OCI-LY1 (cell line): ENCODE results near the gene EFNA2.

Source experiments
- H2AFZ ChIP-seq: fragments of 200-600 bp; sonication (generic), shearing (Covaris generic); 2 replicates; pipeline ENCODE4 v1.6.0; 2014; ENCODE audit warnings: antibody characterized with exemption, mild to moderate bottlenecking, low read length
- H3F3A ChIP-seq: fragments of 200-600 bp; sonication (generic), shearing (Covaris generic); 2 replicates; pipeline ENCODE4 v1.6.0; 2014; ENCODE audit warnings: mild to moderate bottlenecking, antibody characterized with exemption, low read length, moderate library complexity; ENCODE audit not compliant: insufficient read depth
- H3K27ac ChIP-seq: fragments of 200-600 bp; sonication (generic); 2 replicates; pipeline ENCODE4 v1.5.1; 2014; ENCODE audit warnings: low read length, mixed run types, mild to moderate bottlenecking, low read depth; ENCODE audit not compliant: poor library complexity, severe bottlenecking
- H3K27me3 ChIP-seq: fragments of 200-600 bp; sonication (generic); 2 replicates; pipeline ENCODE4 v1.6.0; 2014; ENCODE audit warnings: antibody characterized with exemption, mild to moderate bottlenecking, low read length, moderate library complexity; ENCODE audit not compliant: insufficient read depth
- H3K36me3 ChIP-seq: fragments of 200-600 bp; sonication (generic); 2 replicates; pipeline ENCODE4 v1.6.1; 2014; ENCODE audit warnings: mild to moderate bottlenecking, antibody characterized with exemption, low read length, moderate library complexity, mixed read lengths; ENCODE audit not compliant: insufficient read depth
- H3K4me1 ChIP-seq: fragments of 200-600 bp; sonication (generic); 2 replicates; pipeline ENCODE4 v1.5.1; 2014; ENCODE audit warnings: mild to moderate bottlenecking, low read length, moderate library complexity; ENCODE audit not compliant: insufficient read depth, severe bottlenecking
- H3K4me2 ChIP-seq: fragments of 200-600 bp; sonication (generic), shearing (Covaris generic); 2 replicates; pipeline ENCODE4 v1.6.1; 2014; ENCODE audit warnings: low read length
- H3K4me3 ChIP-seq: fragments of 200-600 bp; sonication (generic); 2 replicates; pipeline ENCODE4 v1.5.1; 2014; ENCODE audit warnings: low read length, low read depth, mild to moderate bottlenecking, mixed read lengths; ENCODE audit not compliant: poor library complexity, severe bottlenecking
- H3K79me2 ChIP-seq: fragments of 200-600 bp; shearing (Covaris generic); 2 replicates; pipeline ENCODE4 v1.6.1; 2016; ENCODE audit warnings: mixed run types, low read length, mixed read lengths; ENCODE audit not compliant: insufficient read depth
- H3K9ac ChIP-seq: fragments of 200-600 bp; sonication (generic), shearing (Covaris generic); 2 replicates; pipeline ENCODE4 v1.6.1; 2014; ENCODE audit warnings: mild to moderate bottlenecking, low read length, mixed read lengths
- H3K9me2 ChIP-seq: fragments of 200-600 bp; sonication (generic), shearing (Covaris generic); 2 replicates; pipeline ENCODE4 v1.6.1; 2014; ENCODE audit warnings: low read depth, mild to moderate bottlenecking, low read length, mixed read lengths
- H3K9me3 ChIP-seq: fragments of 200-600 bp; shearing (Covaris generic); 2 replicates; pipeline ENCODE4 v1.6.1; 2014; ENCODE audit warnings: low read length, mixed read lengths
- H4K20me1 ChIP-seq: fragments of 200-600 bp; sonication (generic), shearing (Covaris generic); 2 replicates; pipeline ENCODE4 v1.6.0; 2016; ENCODE audit warnings: mild to moderate bottlenecking, low read length; ENCODE audit not compliant: insufficient read depth
- CTCF ChIP-seq: fragments of 200-600 bp; sonication (generic), shearing (Covaris generic); IDR thresholded peaks from 2 replicates; pipeline ENCODE4 v1.5.1; 2017; ENCODE audit warnings: mild to moderate bottlenecking, antibody characterized with exemption, low read length, moderate library complexity, mixed read lengths
- EZH2 ChIP-seq: fragments of 200-600 bp; sonication (generic), shearing (Covaris generic); IDR thresholded peaks from 2 replicates; pipeline ENCODE4 v1.8.0; 2017; ENCODE audit warnings: borderline replicate concordance, mixed run types, mild to moderate bottlenecking, antibody characterized with exemption, low read length, moderate library complexity, mixed read lengths

The EFNA2 gene

DNA sequence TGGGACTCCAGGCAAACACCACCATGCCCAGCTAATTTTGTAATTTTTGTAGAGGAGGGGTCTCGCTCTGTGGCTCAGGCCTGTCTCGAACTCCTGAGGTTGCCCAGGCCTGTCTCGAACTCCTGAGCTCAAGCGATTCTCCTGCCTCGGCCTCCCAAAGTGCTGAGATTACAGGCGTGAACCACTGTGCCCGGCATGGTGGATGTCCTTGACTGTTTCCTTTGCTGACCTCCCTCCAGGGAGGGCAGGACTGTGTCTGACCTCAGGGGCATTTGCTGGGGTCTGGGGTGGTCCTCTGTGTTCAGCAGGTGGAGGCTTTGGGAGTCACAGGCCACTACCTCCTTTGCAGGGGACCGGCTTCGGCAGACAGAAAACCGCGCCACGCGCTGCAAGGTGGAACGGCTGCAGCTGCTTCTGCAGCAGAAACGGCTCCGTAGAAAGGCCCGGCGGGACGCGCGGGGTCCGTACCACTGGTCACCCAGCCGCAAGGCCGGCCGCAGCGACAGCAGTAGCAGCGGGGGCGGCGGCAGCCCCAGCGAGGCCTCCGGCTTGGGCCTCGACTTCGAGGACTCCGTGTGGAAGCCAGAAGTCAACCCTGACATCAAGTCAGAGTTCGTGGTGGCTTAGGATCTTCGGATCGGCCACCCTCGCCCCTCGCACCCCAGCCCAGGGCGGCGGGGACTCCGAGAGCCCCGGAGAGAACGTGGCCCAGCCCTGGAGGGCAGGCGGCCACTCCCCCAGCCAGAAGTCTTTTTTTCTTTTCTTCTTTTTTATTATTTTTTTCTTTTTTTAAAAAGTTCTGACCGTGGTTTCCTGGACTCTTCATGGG lies 28.8 kb upstream of the EFNA2 start:
- no peak for TF ChIP-seq EZH2
- no peak for TF ChIP-seq CTCF
- H3K27ac ChIP-seq, result peak overlapping the region; percentile 97
- no peak overlapping the region for H3K4me3 ChIP-seq
- no peak overlapping the region for H3K4me2 ChIP-seq
- H4K20me1 ChIP-seq, result no peaks in the 10 kb centered on the region
- H3K27me3 ChIP-seq, result no peaks in the 10 kb centered on the region
- H3F3A ChIP-seq, result peaks cover 5% of the 10 kb centered on the region; the same call in 1 of the 2 replicates
- no peaks in the 10 kb centered on the region for H3K9me3 ChIP-seq
- no peak overlapping the region for H2AFZ ChIP-seq
- H3K9ac ChIP-seq, result no peak overlapping the region
- H3K4me1 ChIP-seq, result peaks cover 56% of the 10 kb centered on the region
- H3K79me2 ChIP-seq, result no peaks in the 10 kb centered on the region
- H3K9me2 ChIP-seq, result no peaks in the 10 kb centered on the region
- peaks cover 47% of the 10 kb centered on the region for H3K36me3 ChIP-seq

- Histone ChIP-seq H3K9ac (peak overlapping the region; percentile 77; the same call in 1 of the 2 replicates), H4K20me1 (no peaks in the 10 kb centered on the region), H3K9me2 (no peaks in the 10 kb centered on the region), H3K9me3 (no peaks in the 10 kb centered on the region), H3K4me2 (peak overlapping the region; percentile 86; the same call in 1 of the 2 replicates), H3K27me3 (no peaks in the 10 kb centered on the region), H3K36me3 (peaks cover 47% of the 10 kb centered on the region), H2AFZ (no peak overlapping the region), H3K27ac (peak overlapping the region; percentile 97), H3K79me2 (no peaks in the 10 kb centered on the region), H3K4me3 (no peak overlapping the region), H3K4me1 (peaks cover 56% of the 10 kb centered on the region), H3F3A (peaks cover 5% of the 10 kb centered on the region; the same call in 1 of the 2 replicates)
- TF ChIP-seq CTCF (no peak), EZH2 (no peak)
Observed at GRCh38 chr19:1257475-1258162, 28.1 kb upstream of the EFNA2 start.

DNA sequence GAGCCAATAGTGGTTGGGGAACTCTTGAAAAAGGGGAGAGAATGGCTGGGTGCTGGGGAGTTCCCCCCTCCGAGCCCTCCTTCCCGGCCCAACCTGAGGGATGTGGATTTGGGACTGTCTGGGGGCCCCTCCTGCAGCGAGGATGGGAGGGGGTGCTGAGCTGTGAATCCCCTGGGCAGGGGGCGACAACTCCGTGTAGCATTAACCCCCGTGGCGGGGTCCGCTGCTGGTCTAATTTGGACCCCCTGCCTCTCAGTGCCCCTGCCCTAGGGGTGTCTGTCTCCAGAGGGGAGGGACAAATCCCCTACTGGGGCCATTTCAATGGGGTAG lies 27.5 kb upstream of the EFNA2 start:
- TF ChIP-seq CTCF (no peak), EZH2 (no peak)
- Histone ChIP-seq H3K9ac (peak overlapping the region; percentile 77; the same call in 1 of the 2 replicates), H3K27ac (peak overlapping the region; percentile 97), H3K9me3 (no peaks in the 10 kb centered on the region), H3K9me2 (no peaks in the 10 kb centered on the region), H3F3A (peaks cover 5% of the 10 kb centered on the region; the same call in 1 of the 2 replicates), H3K4me1 (peaks cover 56% of the 10 kb centered on the region), H3K4me3 (no peak overlapping the region), H4K20me1 (no peaks in the 10 kb centered on the region), H3K27me3 (no peaks in the 10 kb centered on the region), H3K36me3 (peaks cover 47% of the 10 kb centered on the region), H2AFZ (no peak overlapping the region), H3K79me2 (no peaks in the 10 kb centered on the region), H3K4me2 (peak overlapping the region; percentile 86; the same call in 1 of the 2 replicates)
